IPS-20b (cell line): ENCODE results near the gene BAD.

Experiments
- H3K27ac ChIP-seq: one replicate; pipeline ENCODE4 v1.5.1; 2013; ENCODE audit warnings: low read length
- H3K27me3 ChIP-seq: 2 replicates; pipeline ENCODE4 v1.6.1; 2013; ENCODE audit warnings: mild to moderate bottlenecking, low read length, inconsistent platforms; ENCODE audit not compliant: insufficient read depth
- H3K36me3 ChIP-seq: 2 replicates; pipeline ENCODE4 v1.6.1; 2013; ENCODE audit warnings: low read depth, mild to moderate bottlenecking, inconsistent platforms, low read length, moderate library complexity; ENCODE audit not compliant: insufficient read depth
- H3K4me1 ChIP-seq: 2 replicates; pipeline ENCODE4 v1.6.1; 2013; ENCODE audit warnings: mild to moderate bottlenecking, control low read depth, inconsistent platforms, low read length, moderate library complexity; ENCODE audit not compliant: insufficient read depth
- H3K4me3 ChIP-seq: 2 replicates; pipeline ENCODE4 v1.5.1; 2013; ENCODE audit warnings: mild to moderate bottlenecking, low read length, inconsistent platforms
- H3K9ac ChIP-seq: 2 replicates; pipeline ENCODE4 v1.6.1; 2013; ENCODE audit warnings: low read depth, mild to moderate bottlenecking, inconsistent platforms, low read length, moderate library complexity
- H3K9me3 ChIP-seq: 2 replicates; pipeline ENCODE4 v1.6.1; 2013; ENCODE audit warnings: mild to moderate bottlenecking, low read depth, low read length, inconsistent platforms; ENCODE audit not compliant: insufficient read depth

BAD gene

GRCh38 chr11:64233913-64234586, 50.4 kb downstream of the BAD start, which contains the start of gene VEGFB:
TSS of gene VEGFB (plus strand) at chr11:64234584. CDS start at chr11:64234834, 250 bp downstream.
- Histone ChIP-seq H3K4me3 (peak within 1 kb of the TSS; percentile 72), H3K4me1 (peaks cover 3% of the 10 kb centered on the region), H3K9ac (peak within 1 kb of the TSS; percentile 53; the same call in 1 of the 2 replicates), H3K27ac (no peak within 1 kb of the TSS), H3K36me3 (peaks cover 13% of the 10 kb centered on the region), H3K9me3 (no peaks in the 10 kb centered on the region), H3K27me3 (peaks cover 32% of the 10 kb centered on the region)

DNA sequence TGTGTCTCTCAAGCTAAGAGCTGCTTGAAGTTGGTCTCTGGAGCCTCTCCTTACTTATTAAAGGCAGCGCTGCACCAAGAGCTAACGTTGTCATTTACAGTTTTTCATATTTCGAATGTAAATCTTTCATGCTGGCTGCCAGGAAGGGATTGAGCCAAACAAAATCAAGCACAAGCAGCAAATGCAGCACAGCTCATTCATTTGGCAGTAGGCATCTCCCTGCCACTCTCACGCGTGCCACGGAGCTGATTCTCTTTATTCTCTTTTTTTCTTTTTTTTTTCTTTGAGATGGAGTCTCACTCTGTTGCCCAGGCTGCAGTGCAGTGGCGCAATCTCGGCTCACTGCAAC, 51.5 kb downstream of the BAD start:
- H3K9ac ChIP-seq = no peak overlapping the region
- H3K4me3 ChIP-seq = no peak overlapping the region
- H3K4me1 ChIP-seq = peaks cover 3% of the 10 kb centered on the region
- no peaks in the 10 kb centered on the region for H3K9me3 ChIP-seq
- H3K36me3 ChIP-seq = peaks cover 4% of the 10 kb centered on the region; the same call in 1 of the 2 replicates
- peaks cover 32% of the 10 kb centered on the region for H3K27me3 ChIP-seq
- H3K27ac ChIP-seq = no peak overlapping the region

GRCh38 chr11:64232182-64232966, 52.1 kb downstream of the BAD start:
- no peaks in the 10 kb centered on the region for H3K9me3 ChIP-seq
- peaks cover 32% of the 10 kb centered on the region for H3K27me3 ChIP-seq
- no peak overlapping the region for H3K4me3 ChIP-seq
- H3K4me1 ChIP-seq = peaks cover 3% of the 10 kb centered on the region
- H3K9ac ChIP-seq = no peak overlapping the region
- H3K27ac ChIP-seq = no peak overlapping the region
- H3K36me3 ChIP-seq = no peaks in the 10 kb centered on the region

- Histone ChIP-seq H3K36me3 (no peaks in the 10 kb centered on the region), H3K27ac (no peak overlapping the region), H3K9ac (no peak overlapping the region), H3K4me1 (peaks cover 11% of the 10 kb centered on the region), H3K9me3 (no peaks in the 10 kb centered on the region), H3K4me3 (no peak overlapping the region), H3K27me3 (peaks cover 32% of the 10 kb centered on the region)
Observed at GRCh38 chr11:64231546-64231945, 52.9 kb downstream of the BAD start.

GRCh38 chr11:64230985-64231365, 53.5 kb downstream of the BAD start:
- peak overlapping the region; percentile 90 for H3K4me3 ChIP-seq
- peaks cover 13% of the 10 kb centered on the region for H3K4me1 ChIP-seq
- no peak overlapping the region for H3K27ac ChIP-seq

GRCh38 chr11:64230171-64230984, 54.1 kb downstream of the BAD start, which contains the start of gene DNAJC4:
TSS of gene DNAJC4 (plus strand) at chr11:64230548. CDS start at chr11:64230855, 307 bp downstream.
- H3K27ac ChIP-seq = no peak within 1 kb of the TSS
- H3K27me3 ChIP-seq = peaks cover 31% of the 10 kb centered on the region
- H3K36me3 ChIP-seq = no peaks in the 10 kb centered on the region
- no peaks in the 10 kb centered on the region for H3K9me3 ChIP-seq
- H3K4me3 ChIP-seq = peak within 1 kb of the TSS; percentile 90
- peaks cover 13% of the 10 kb centered on the region for H3K4me1 ChIP-seq
- H3K9ac ChIP-seq = peak within 1 kb of the TSS; percentile 75; the same call in 1 of the 2 replicates

More at GRCh38 chr11:64230985-64231365, 53.5 kb downstream of the BAD start:
- H3K36me3 ChIP-seq = no peaks in the 10 kb centered on the region
- peaks cover 32% of the 10 kb centered on the region for H3K27me3 ChIP-seq
- H3K9ac ChIP-seq = peak overlapping the region; percentile 75; the same call in 1 of the 2 replicates
- no peaks in the 10 kb centered on the region for H3K9me3 ChIP-seq

DNA sequence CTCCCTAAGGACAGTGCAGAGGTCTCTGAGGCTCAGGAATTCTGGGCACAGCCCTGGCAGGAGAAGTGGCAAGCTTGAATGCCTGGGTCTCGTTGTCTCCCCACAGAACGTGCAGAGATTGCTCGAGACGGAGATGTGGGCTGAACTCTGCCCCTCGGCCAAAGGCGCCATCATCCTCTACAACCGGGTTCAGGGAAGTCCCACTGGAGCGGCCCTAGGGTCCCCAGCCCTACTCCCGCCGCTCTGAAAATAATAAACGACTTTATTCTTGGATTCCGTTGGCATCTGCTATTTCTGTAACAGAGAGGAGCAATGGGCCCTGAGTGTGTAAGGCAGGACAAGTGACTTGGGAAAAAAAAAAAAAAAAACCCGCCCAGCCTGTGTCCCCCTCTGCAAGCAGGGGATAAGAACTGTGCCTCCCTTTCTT, 54.7 kb downstream of the BAD start:
- Histone ChIP-seq H3K27ac (no peak overlapping the region), H3K4me1 (peaks cover 13% of the 10 kb centered on the region), H3K9me3 (no peaks in the 10 kb centered on the region), H3K36me3 (no peaks in the 10 kb centered on the region), H3K4me3 (peak overlapping the region; percentile 90), H3K27me3 (peaks cover 26% of the 10 kb centered on the region), H3K9ac (peak overlapping the region; percentile 62; the same call in 1 of the 2 replicates)

- Histone ChIP-seq H3K27ac (no peak overlapping the region), H3K9ac (peak overlapping the region; percentile 62; the same call in 1 of the 2 replicates), H3K36me3 (no peaks in the 10 kb centered on the region)
Observed at GRCh38 chr11:64229090-64229743, 55.2 kb downstream of the BAD start.

DNA sequence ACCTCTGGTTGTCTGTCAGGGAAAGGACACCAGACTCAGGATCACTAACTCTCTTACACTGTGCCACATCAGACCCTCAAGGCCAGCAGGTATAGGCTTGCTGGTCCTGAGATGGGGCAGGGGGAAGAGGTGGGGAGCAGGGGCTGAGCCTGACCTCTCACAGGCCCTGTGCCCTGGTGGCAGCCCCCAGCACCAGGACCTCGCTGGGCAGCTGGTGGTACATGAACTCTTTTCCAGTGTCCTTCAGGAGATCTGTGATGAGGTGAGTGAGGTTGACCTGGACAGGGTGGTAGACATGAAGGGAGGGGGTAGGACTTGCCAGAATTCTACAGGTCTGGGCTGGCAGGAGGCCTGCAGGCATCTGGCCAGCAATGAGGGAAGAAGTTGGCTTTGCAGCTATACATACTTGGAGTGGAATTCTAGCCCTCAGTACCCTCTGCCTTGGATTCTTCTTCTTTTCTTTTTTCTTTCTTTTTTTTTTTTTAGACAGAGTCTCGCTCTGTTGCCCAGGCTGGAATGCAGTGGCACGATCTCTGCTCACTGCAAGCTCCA, 57.0 kb downstream of the BAD start:
- H3K36me3 ChIP-seq = no peaks in the 10 kb centered on the region
- H3K9ac ChIP-seq = peak overlapping the region; percentile 37; the same call in 1 of the 2 replicates
- peaks cover 13% of the 10 kb centered on the region for H3K4me1 ChIP-seq
- no peaks in the 10 kb centered on the region for H3K9me3 ChIP-seq
- no peak overlapping the region for H3K4me3 ChIP-seq
- H3K27me3 ChIP-seq = peaks cover 11% of the 10 kb centered on the region; the same call in 1 of the 2 replicates
- H3K27ac ChIP-seq = no peak overlapping the region

More at GRCh38 chr11:64229090-64229743, 55.2 kb downstream of the BAD start:
- Histone ChIP-seq H3K27me3 (peaks cover 26% of the 10 kb centered on the region), H3K4me1 (peaks cover 13% of the 10 kb centered on the region), H3K4me3 (no peak overlapping the region; the same call in 1 of the 2 replicates), H3K9me3 (no peaks in the 10 kb centered on the region)

- no peaks in the 10 kb centered on the region for H3K9me3 ChIP-seq
- H3K4me1 ChIP-seq = peaks cover 13% of the 10 kb centered on the region
- H3K4me3 ChIP-seq = peak overlapping the region; percentile 93
- H3K27ac ChIP-seq = peak overlapping the region; percentile 49
- H3K36me3 ChIP-seq = no peaks in the 10 kb centered on the region
- peak overlapping the region; percentile 88 for H3K9ac ChIP-seq
- peaks cover 2% of the 10 kb centered on the region; the same call in 1 of the 2 replicates for H3K27me3 ChIP-seq
Observed at GRCh38 chr11:64226507-64227051, 57.9 kb downstream of the BAD start.
